ENCODE data around the gene STRN4. TPM values are rescaled to one million over a fixed set of nuclear protein-coding genes. Genes with fewer than 3 reads are reported as not detected.

The STRN4 gene
- total RNA-seq, 1 donor from 2014 or later: 151 TPM

- Histone ChIP-seq H3K27ac (no peak overlapping the region), H3K36me3 (peaks cover 7 to 9% of the 10 kb centered on the region in 2 donors), H3K9me3 (no peaks in the 10 kb centered on the region), H3K4me3 (no peak overlapping the region), H3K4me1 (no peaks in the 10 kb centered on the region), H3K27me3 (no peaks in the 10 kb centered on the region)
- intact Hi-C loops (cut with DNase I): loop anchor here (5.0 kb wide), 1 partner anchor 233 kb away; no protein-coding TSS in a partner anchor
- TF ChIP-seq CTCF (IDR thresholded peaks at IDR 0.05): no peak
- no peak for DNase-seq (ENCODE audit: low spot score in 2 of 2)
Measured at GRCh38 chr19:46759206-46759605, 13.0 kb upstream of the STRN4 start.

- Histone ChIP-seq H3K27me3 (no peaks in the 10 kb centered on the region), H3K36me3 (peaks cover 9 to 11% of the 10 kb centered on the region in 2 donors), H3K4me1 (no peaks in the 10 kb centered on the region), H3K27ac (no peak overlapping the region), H3K9me3 (no peaks in the 10 kb centered on the region), H3K4me3 (no peak overlapping the region)
- DNase-seq (ENCODE audit: low spot score in 2 of 2): no peak
- TF ChIP-seq CTCF (IDR thresholded peaks at IDR 0.05): no peak
- intact Hi-C loops (cut with DNase I): loop anchor here (5.0 kb wide), 1 partner anchor 236 kb away; no protein-coding TSS in a partner anchor
Measured at GRCh38 chr19:46756544-46756888, 10.3 kb upstream of the STRN4 start.

- no peak overlapping the region for H3K4me3 ChIP-seq
- DNase-seq (ENCODE audit: low spot score in 2 of 2): no peak
- H3K36me3 ChIP-seq: peaks cover 9 to 11% of the 10 kb centered on the region in 2 donors
- no peaks in the 10 kb centered on the region for H3K27me3 ChIP-seq
- intact Hi-C loops (cut with DNase I): loop anchor here (5.0 kb wide), 1 partner anchor 236 kb away; no protein-coding TSS in a partner anchor
- H3K9me3 ChIP-seq: no peaks in the 10 kb centered on the region
- H3K4me1 ChIP-seq: no peaks in the 10 kb centered on the region
- no peak for TF ChIP-seq CTCF (IDR thresholded peaks at IDR 0.05)
- peak overlapping the region; percentile 58 to 73 for H3K27ac ChIP-seq
Measured at GRCh38 chr19:46755853-46756543, 9.7 kb upstream of the STRN4 start.

GRCh38 chr19:46755077-46755852 lies 9.0 kb upstream of the STRN4 start:
- Histone ChIP-seq H3K27me3 (no peaks in the 10 kb centered on the region), H3K4me1 (no peaks in the 10 kb centered on the region), H3K4me3 (peak overlapping the region in 1 of 2 donors; percentile 6), H3K27ac (peak overlapping the region; percentile 58 to 73), H3K36me3 (peaks cover 9 to 17% of the 10 kb centered on the region in 2 donors), H3K9me3 (no peaks in the 10 kb centered on the region)
- intact Hi-C loops (cut with DNase I): loop anchor here (5.0 kb wide), 1 partner anchor 237 kb away; no protein-coding TSS in a partner anchor
- TF ChIP-seq CTCF (IDR thresholded peaks at IDR 0.05): no peak
- DNase-seq (ENCODE audit: low spot score in 2 of 2): peak in 1 of 2 donors; percentile 71

GRCh38 chr19:46753420-46754155 lies 7.3 kb upstream of the STRN4 start:
- Histone ChIP-seq H3K27me3 (no peaks in the 10 kb centered on the region), H3K4me3 (no peak overlapping the region), H3K4me1 (no peaks in the 10 kb centered on the region), H3K9me3 (no peaks in the 10 kb centered on the region), H3K36me3 (peaks cover 9 to 21% of the 10 kb centered on the region in 2 donors), H3K27ac (no peak overlapping the region)
- DNase-seq (ENCODE audit: low spot score in 2 of 2): no peak
- intact Hi-C loops (cut with DNase I): no loop called here
- peak; percentile 9 to 21 (median 21) for TF ChIP-seq CTCF (IDR thresholded peaks at IDR 0.05)
